GM23248 (cell line): Measurements from ENCODE around the gene CCDC136. TPM values are rescaled to one million over a fixed set of nuclear protein-coding genes. Genes with fewer than 3 reads are reported as not detected.

Source experiments
- DNase-seq: peaks from one replicate; pipeline ENCODE4 v3.0.0-alpha.2; 2015
- H2AFZ ChIP-seq: fragments of 200-600 bp; sonication (generic); 2 replicates; pipeline ENCODE4 v1.6.1; 2016; ENCODE audit warnings: antibody characterized with exemption
- H3F3A ChIP-seq: fragments of 200-600 bp; sonication (generic); 2 replicates; pipeline ENCODE4 v1.6.1; 2016; ENCODE audit warnings: mild to moderate bottlenecking, antibody characterized with exemption, mixed run types; ENCODE audit not compliant: insufficient read depth
- H3K27ac ChIP-seq: fragments of 200-600 bp; sonication (generic); 2 replicates; pipeline ENCODE4 v1.5.1; 2016; ENCODE audit warnings: mild to moderate bottlenecking
- H3K27me3 ChIP-seq: fragments of 200-600 bp; sonication (generic); replicated peaks from 2 replicates; pipeline ENCODE4 v1.6.1; 2016; ENCODE audit warnings: mild to moderate bottlenecking; ENCODE audit not compliant: insufficient read depth
- H3K36me3 ChIP-seq: fragments of 200-600 bp; sonication (generic); 2 replicates; pipeline ENCODE4 v1.6.1; 2016; ENCODE audit warnings: low read depth, mild to moderate bottlenecking
- H3K4me1 ChIP-seq: fragments of 200-600 bp; sonication (generic); 2 replicates; pipeline ENCODE4 v1.6.1; 2016; ENCODE audit warnings: mild to moderate bottlenecking; ENCODE audit not compliant: insufficient read depth
- H3K4me2 ChIP-seq: fragments of 200-600 bp; sonication (generic); one replicate; pipeline ENCODE4 v1.6.1; 2016; ENCODE audit warnings: mild to moderate bottlenecking; ENCODE audit not compliant: unreplicated experiment
- H3K4me3 ChIP-seq: fragments of 200-600 bp; sonication (generic); 2 replicates; pipeline ENCODE4 v1.5.1; 2016; ENCODE audit warnings: mild to moderate bottlenecking
- H3K79me2 ChIP-seq: fragments of 200-600 bp; sonication (generic); 2 replicates; pipeline ENCODE4 v1.6.1; 2016; ENCODE audit warnings: mild to moderate bottlenecking; ENCODE audit not compliant: insufficient read depth
- H3K9ac ChIP-seq: fragments of 200-600 bp; sonication (generic); 2 replicates; pipeline ENCODE4 v1.6.1; 2016; ENCODE audit warnings: mild to moderate bottlenecking
- H3K9me2 ChIP-seq: fragments of 200-600 bp; sonication (generic); 2 replicates; pipeline ENCODE4 v1.6.1; 2016; ENCODE audit warnings: mixed run types, mild to moderate bottlenecking, moderate library complexity; ENCODE audit not compliant: insufficient read depth
- H3K9me3 ChIP-seq: fragments of 200-600 bp; sonication (generic); one replicate; pipeline ENCODE4 v1.6.1; 2017; ENCODE audit warnings: low read depth
- H4K20me1 ChIP-seq: fragments of 200-600 bp; sonication (generic); 2 replicates; pipeline ENCODE4 v1.6.0; 2016; ENCODE audit not compliant: insufficient read depth
- EZH2 ChIP-seq: fragments of 200-600 bp; sonication (generic); IDR thresholded peaks from 2 replicates; pipeline ENCODE4 v1.6.1; 2018; ENCODE audit warnings: antibody characterized with exemption, mild to moderate bottlenecking; ENCODE audit not compliant: insufficient read depth, poor library complexity, severe bottlenecking
- EZH2phosphoT487 ChIP-seq: fragments of 200-600 bp; sonication (generic); IDR thresholded peaks from 2 replicates; pipeline ENCODE4 v1.6.1; 2018; ENCODE audit warnings: antibody characterized with exemption, moderate library complexity, mild to moderate bottlenecking, low read depth; ENCODE audit not compliant: insufficient read depth
- WGBS, 2 experiments: methylation state at CpG; one replicate each; pipeline ENCODE4 v1.1.6; 2015 to 2017; ENCODE audit warnings: low lambda C conversion rate in 2 of 2, low coverage in 1 of 2; ENCODE audit errors: missing lambda C conversion rate in 2 of 2; 5-methylcytosine and 5-hydroxymethylcytosine counted together
- in situ Hi-C: fragments of 300-500 bp; cut with MboI; formaldehyde crosslinking; loops from 2 replicates; pipeline ENCODE4 v1.15.0; 2020
- polyA plus RNA-seq: library from polyadenylated mRNA; unstranded; fragments of >200 nt; fragmentation: Nextera tagmentation; extraction: Ambion mirVana; gene quantifications from 2 replicates; pipeline ENCODE4 v1.2.1, GENCODE V29; 2016
- total RNA-seq: library from RNA; depleted of rRNA; stranded (reverse); fragments of >200 nt; shearing (Covaris generic); gene quantifications from 2 replicates; pipeline ENCODE4 v1.2.3, GENCODE V29; 2014

CCDC136 gene
- total and polyA plus RNA-seq, 2 experiments from 2014 or later: 3.1 to 3.9 TPM

DNA sequence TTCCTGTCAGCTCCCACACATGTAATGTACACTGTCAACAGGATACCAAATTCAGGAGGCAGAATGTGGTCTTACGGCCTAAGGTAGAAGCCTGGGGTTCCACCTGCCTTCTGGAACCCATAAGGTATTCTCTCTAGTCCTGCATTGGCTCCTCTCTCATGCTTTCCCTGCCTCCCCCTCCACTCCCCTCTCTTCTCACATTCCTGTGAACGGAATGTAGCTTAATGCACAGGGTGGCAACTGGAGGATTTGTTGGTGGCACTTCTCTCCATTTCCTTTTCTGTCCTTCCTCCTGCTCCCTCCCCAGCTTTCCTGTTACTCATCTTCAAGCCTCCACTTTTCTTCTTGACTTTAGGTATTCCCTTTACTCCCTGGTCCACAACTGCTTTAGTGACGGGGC, 26.9 kb downstream of the CCDC136 start:
- no peak overlapping the region for H3K4me2 ChIP-seq
- peaks cover 4% of the 10 kb centered on the region; the same call in 1 of the 2 replicates for H3K27me3 ChIP-seq
- no peak overlapping the region for H3K4me3 ChIP-seq
- no peak for TF ChIP-seq EZH2phosphoT487
- no peak for TF ChIP-seq EZH2
- no peaks in the 10 kb centered on the region for H3K36me3 ChIP-seq
- H4K20me1 ChIP-seq: no peaks in the 10 kb centered on the region
- no peak overlapping the region for H3K9ac ChIP-seq
- H3F3A ChIP-seq: no peaks in the 10 kb centered on the region
- H3K27ac ChIP-seq: no peak overlapping the region
- in situ Hi-C loops: no loop called here
- no peaks in the 10 kb centered on the region for H3K9me2 ChIP-seq
- no peaks in the 10 kb centered on the region for H3K79me2 ChIP-seq
- 92 to 98% methylated on average over 3 of the region's 3 CpGs for WGBS, 2 experiments
- H3K4me1 ChIP-seq: no peaks in the 10 kb centered on the region
- DNase-seq: no peak
- no peak overlapping the region for H2AFZ ChIP-seq
- H3K9me3 ChIP-seq: no peaks in the 10 kb centered on the region

DNA sequence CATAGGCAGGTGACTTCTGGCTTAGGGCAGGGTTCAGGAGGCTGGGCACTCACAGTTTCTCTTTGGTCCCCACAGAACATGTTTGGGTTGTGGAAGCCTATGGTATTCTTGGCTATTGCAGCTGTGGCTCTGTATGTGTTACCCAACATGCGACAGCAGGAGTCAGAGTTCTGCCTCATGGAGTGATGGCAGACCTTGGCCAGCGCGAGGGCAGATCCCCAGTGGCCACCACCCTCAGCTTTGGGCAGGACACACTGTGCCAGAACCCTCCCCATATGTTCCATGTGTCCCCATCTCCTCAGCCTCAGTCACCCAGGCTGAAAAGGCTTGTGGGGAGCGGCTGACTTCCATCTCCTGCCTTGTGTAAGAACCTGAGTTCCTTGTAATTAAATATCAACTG, 30.0 kb downstream of the CCDC136 start:
- Histone ChIP-seq H3K9ac (no peak overlapping the region), H4K20me1 (no peaks in the 10 kb centered on the region), H2AFZ (no peak overlapping the region), H3K79me2 (no peaks in the 10 kb centered on the region), H3K27ac (no peak overlapping the region), H3K36me3 (no peaks in the 10 kb centered on the region), H3K4me1 (no peaks in the 10 kb centered on the region), H3K9me3 (no peaks in the 10 kb centered on the region), H3K4me2 (no peak overlapping the region), H3F3A (no peaks in the 10 kb centered on the region), H3K27me3 (no peaks in the 10 kb centered on the region; the same call in 1 of the 2 replicates), H3K9me2 (no peaks in the 10 kb centered on the region), H3K4me3 (no peak overlapping the region)
- 94 to 98% methylated on average over 4 of the region's 4 CpGs for WGBS, 2 experiments
- in situ Hi-C loops: no loop called here
- DNase-seq: no peak
- no peak for TF ChIP-seq EZH2phosphoT487
- no peak for TF ChIP-seq EZH2

DNA sequence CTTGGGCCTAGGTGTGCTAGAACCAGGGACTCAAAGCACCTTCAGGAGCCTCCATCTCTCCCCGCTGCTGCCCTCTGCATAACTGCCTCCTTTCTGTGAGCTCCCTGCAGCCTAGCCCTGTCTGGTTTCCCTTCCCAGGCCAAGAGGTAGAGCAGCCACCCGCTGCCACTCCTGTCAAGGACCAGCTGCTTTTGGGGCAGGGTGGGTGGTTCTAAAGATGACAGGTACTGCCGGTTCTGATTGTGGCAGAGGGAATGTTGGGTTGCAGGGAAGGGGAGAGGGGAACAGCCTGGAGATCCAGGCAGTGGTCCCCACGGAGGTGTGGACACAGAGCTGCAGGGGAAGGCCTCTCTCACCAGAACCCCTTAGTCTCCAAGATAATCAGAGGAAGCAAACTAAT, 34.7 kb downstream of the CCDC136 start:
- H3K4me2 ChIP-seq: no peak overlapping the region
- H3K4me3 ChIP-seq: no peak overlapping the region
- peaks cover 29% of the 10 kb centered on the region for H3K4me1 ChIP-seq
- TF ChIP-seq EZH2phosphoT487: no peak
- no peak for TF ChIP-seq EZH2
- 69 to 80% methylated on average over 4 of the region's 4 CpGs for WGBS, 2 experiments
- in situ Hi-C loops: no loop called here
- no peak for DNase-seq
- H3K9ac ChIP-seq: no peak overlapping the region
- no peaks in the 10 kb centered on the region for H4K20me1 ChIP-seq
- no peaks in the 10 kb centered on the region for H3K9me2 ChIP-seq
- H3F3A ChIP-seq: peaks cover 23% of the 10 kb centered on the region
- no peaks in the 10 kb centered on the region for H3K9me3 ChIP-seq
- no peak overlapping the region for H2AFZ ChIP-seq
- no peaks in the 10 kb centered on the region for H3K36me3 ChIP-seq
- H3K27ac ChIP-seq: peak overlapping the region; percentile 91; the same call in 1 of the 2 replicates
- H3K79me2 ChIP-seq: peaks cover 12% of the 10 kb centered on the region
- no peaks in the 10 kb centered on the region for H3K27me3 ChIP-seq

DNA sequence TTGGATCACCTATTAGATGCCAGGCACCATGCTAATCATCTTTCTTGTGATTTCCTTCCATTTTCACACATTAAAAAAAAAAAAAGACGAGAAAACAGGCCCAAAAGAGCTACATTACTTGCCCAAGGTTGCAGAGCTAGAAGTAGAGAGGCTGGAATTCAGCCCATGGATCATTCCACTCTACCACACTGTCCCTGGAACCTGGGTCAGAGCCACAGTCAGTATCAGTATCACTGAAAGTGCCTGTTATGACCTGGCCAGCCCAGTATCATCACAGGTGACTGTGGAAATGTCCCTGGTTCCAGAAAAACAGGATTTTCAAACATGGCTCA, 35.1 kb downstream of the CCDC136 start:
- H3K9ac ChIP-seq: peak overlapping the region; percentile 67
- TF ChIP-seq EZH2phosphoT487 (no peak), EZH2 (no peak)
- WGBS, 2 experiments: 55 to 64% methylated on average over 1 of the region's 1 CpG

More for the DNA sequence above, 35.1 kb downstream of the CCDC136 start:
- Histone ChIP-seq H3K36me3 (no peaks in the 10 kb centered on the region), H3K9me2 (no peaks in the 10 kb centered on the region), H2AFZ (no peak overlapping the region; the same call in 1 of the 2 replicates), H3K4me2 (peak overlapping the region; percentile 46), H3K9me3 (no peaks in the 10 kb centered on the region), H3K4me1 (peaks cover 29% of the 10 kb centered on the region), H3K27me3 (no peaks in the 10 kb centered on the region), H4K20me1 (no peaks in the 10 kb centered on the region), H3K79me2 (peaks cover 16% of the 10 kb centered on the region), H3F3A (peaks cover 23% of the 10 kb centered on the region), H3K27ac (peak overlapping the region; percentile 91), H3K4me3 (no peak overlapping the region)
- in situ Hi-C loops: no loop called here
- no peak for DNase-seq
